ENCODE measurements around the gene OR10P1. TPM values are rescaled to one million over a fixed set of nuclear protein-coding genes. Genes with fewer than 3 reads are reported as not detected.
"Not testable (repeated sequence)": the region's sequence is repeated elsewhere in the genome, so short reads cannot be mapped to it uniquely, and the experiment has no call there.

Gene OR10P1
- total RNA-seq, 2 experiments from 2014 or later: not detected

DNA sequence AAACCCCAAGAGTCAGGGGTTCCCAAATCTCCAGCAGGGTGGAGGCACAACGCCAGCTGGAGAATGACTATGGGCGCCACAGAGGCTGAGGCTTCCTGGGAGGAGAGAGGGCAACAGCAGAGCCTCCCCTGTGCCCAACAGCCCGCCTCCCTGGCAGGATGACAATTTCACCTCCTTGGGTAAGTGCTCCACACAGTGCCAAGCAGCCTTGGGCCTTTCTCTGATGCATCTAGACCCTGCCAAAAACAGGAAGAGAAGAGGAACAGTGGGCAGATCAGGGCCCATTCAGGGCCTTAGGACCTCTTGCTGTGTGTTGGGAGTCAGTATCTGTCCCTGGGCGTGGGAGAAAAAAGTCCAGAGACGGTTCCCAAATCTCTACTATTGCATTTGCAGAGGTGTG lies 5.0 kb upstream of the OR10P1 start:
- Mint-ChIP-seq H3K4me3 (no peak overlapping the region), H3K9me3 (no peaks in the 10 kb centered on the region), H3K36me3 (ENCODE audit: low read depth) (no peaks in the 10 kb centered on the region), H3K27me3 (ENCODE audit: low read depth) (peaks cover 11% of the 10 kb centered on the region), H3K4me1 (ENCODE audit: low read depth) (peaks cover 17% of the 10 kb centered on the region), H3K27ac (no peak overlapping the region)
- DNase-seq: no peak
- intact Hi-C loops (cut with micrococcal nuclease): no loop called here
- CTCF ChIA-PET: interaction anchor here (2.1 to 5.1 kb wide), 2 partner anchors 14 to 25 kb away, joined by 6 to 36 read pairs; no protein-coding TSS in a partner anchor

DNA sequence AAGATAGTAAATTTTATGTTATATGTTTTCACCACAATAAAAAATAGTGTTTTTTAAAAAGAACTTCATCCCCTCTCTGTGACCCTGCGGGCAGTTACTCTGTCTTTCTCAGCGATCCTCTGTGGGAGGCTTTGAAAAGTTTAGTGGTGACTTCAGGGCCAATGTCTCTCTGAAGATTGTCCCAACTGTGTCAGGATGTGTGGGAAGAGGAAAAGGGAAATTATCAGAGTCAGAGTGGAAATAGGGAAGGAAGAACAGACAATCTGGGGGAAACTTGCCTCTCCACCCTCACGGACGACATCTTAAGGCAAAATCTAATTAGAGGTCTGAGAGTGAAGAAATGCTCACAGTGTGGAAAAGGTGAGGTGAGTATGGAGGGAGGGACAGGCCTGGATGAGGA lies 3.5 kb upstream of the OR10P1 start:
- no peaks in the 10 kb centered on the region for H3K9me3 Mint-ChIP-seq
- peaks cover 27% of the 10 kb centered on the region for H3K4me1 Mint-ChIP-seq (ENCODE audit: low read depth)
- CTCF ChIA-PET: interaction anchor here (0.7 to 5.1 kb wide), 5 partner anchors 11 to 23 kb away, joined by 3 to 36 read pairs (median 4); no protein-coding TSS in a partner anchor
- DNase-seq: no peak
- H3K36me3 Mint-ChIP-seq (ENCODE audit: low read depth): no peaks in the 10 kb centered on the region
- H3K27me3 Mint-ChIP-seq (ENCODE audit: low read depth): peaks cover 10% of the 10 kb centered on the region
- intact Hi-C loops (cut with micrococcal nuclease): no loop called here
- no peak overlapping the region for H3K4me3 Mint-ChIP-seq
- no peak overlapping the region for H3K27ac Mint-ChIP-seq

DNA sequence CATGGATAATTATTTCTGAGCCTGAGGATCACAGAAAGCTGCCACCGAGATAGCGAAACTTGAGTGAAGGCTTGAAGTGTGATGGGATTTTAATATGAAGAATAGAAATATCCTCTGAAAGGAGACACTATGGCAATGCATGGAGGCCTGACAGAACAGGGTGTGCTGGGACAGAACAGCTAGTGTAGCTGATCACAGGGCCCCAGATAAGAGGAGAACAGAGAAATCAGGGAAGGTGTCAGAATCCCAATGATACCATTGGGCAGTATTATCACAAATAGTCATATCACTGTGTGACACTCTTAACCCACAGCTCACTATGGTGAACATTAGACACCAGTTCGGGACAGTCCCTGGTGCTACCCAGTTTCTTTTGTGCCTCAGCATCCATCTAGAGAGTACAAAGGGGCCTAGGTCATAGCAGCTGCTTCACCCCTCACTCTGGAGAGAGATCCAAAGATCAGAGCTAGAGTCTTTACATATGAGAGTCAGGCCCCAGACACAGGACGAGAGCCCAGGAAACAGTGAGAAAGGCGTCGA lies 506 bp upstream of the OR10P1 start:
- no peak overlapping the region for H3K27ac Mint-ChIP-seq
- peak; percentile 45 for DNase-seq
- CTCF ChIA-PET: interaction anchor here (1.1 to 5.1 kb wide), 3 partner anchors 9 to 20 kb away, joined by 3 to 36 read pairs (median 23); no protein-coding TSS in a partner anchor

DNA sequence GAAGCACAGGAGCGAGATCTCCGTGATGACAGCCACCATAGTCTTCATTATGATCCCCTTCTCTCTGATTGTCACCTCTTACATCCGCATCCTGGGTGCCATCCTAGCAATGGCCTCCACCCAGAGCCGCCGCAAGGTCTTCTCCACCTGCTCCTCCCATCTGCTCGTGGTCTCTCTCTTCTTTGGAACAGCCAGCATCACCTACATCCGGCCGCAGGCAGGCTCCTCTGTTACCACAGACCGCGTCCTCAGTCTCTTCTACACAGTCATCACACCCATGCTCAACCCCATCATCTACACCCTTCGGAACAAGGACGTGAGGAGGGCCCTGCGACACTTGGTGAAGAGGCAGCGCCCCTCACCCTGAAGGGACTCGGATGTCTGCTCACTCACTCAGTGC lies 775 bp downstream of the OR10P1 start:
- CTCF ChIA-PET: no interaction called here
- intact Hi-C loops (cut with micrococcal nuclease): no loop called here
- no peaks in the 10 kb centered on the region for H3K9me3 Mint-ChIP-seq
- H3K36me3 Mint-ChIP-seq (ENCODE audit: low read depth): no peaks in the 10 kb centered on the region
- peak overlapping the region; percentile 15 for H3K4me3 Mint-ChIP-seq
- DNase-seq: peak; percentile 51
- H3K27ac Mint-ChIP-seq: peak overlapping the region; percentile 39
- H3K27me3 Mint-ChIP-seq (ENCODE audit: low read depth): peaks cover 10% of the 10 kb centered on the region
- H3K4me1 Mint-ChIP-seq (ENCODE audit: low read depth): peaks cover 15% of the 10 kb centered on the region

More for the DNA sequence above, 506 bp upstream of the OR10P1 start:
- Mint-ChIP-seq H3K27me3 (ENCODE audit: low read depth) (peaks cover 10% of the 10 kb centered on the region), H3K4me3 (no peak overlapping the region), H3K4me1 (ENCODE audit: low read depth) (peaks cover 11% of the 10 kb centered on the region), H3K9me3 (no peaks in the 10 kb centered on the region), H3K36me3 (ENCODE audit: low read depth) (no peaks in the 10 kb centered on the region)
- intact Hi-C loops (cut with micrococcal nuclease): loop anchor here (1.0 kb wide), 1 partner anchor 12 kb away; no protein-coding TSS in a partner anchor

DNA sequence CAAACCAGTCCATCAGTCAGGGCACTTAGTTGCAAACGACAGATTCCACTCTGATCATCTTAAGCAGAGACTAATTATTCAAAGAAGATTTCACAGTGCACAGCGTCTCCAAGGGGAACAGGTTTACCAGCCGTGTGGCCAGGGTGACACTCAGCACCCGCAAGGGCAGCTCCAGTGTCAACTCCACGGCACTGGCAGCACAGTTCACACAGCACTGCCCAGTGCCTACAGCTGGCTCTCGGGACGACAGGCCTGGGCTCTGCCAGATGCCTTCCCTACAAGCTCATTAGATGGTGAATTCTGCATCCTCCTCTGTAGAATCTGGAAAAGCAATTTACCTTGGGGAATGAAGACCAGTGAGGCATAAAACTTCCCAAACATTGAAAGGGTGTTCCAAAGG lies 4.9 kb downstream of the OR10P1 start:
- no peaks in the 10 kb centered on the region for H3K36me3 Mint-ChIP-seq (ENCODE audit: low read depth)
- no peak overlapping the region for H3K4me3 Mint-ChIP-seq
- CTCF ChIA-PET: interaction anchor here (1.5 kb wide), 1 partner anchor 15 kb away, joined by 4 read pairs; no protein-coding TSS in a partner anchor
- peaks cover 7% of the 10 kb centered on the region for H3K27me3 Mint-ChIP-seq (ENCODE audit: low read depth)
- DNase-seq: no peak
- H3K4me1 Mint-ChIP-seq (ENCODE audit: low read depth): peaks cover 30% of the 10 kb centered on the region
- no peaks in the 10 kb centered on the region for H3K9me3 Mint-ChIP-seq
- intact Hi-C loops (cut with micrococcal nuclease): no loop called here
- no peak overlapping the region for H3K27ac Mint-ChIP-seq

DNA sequence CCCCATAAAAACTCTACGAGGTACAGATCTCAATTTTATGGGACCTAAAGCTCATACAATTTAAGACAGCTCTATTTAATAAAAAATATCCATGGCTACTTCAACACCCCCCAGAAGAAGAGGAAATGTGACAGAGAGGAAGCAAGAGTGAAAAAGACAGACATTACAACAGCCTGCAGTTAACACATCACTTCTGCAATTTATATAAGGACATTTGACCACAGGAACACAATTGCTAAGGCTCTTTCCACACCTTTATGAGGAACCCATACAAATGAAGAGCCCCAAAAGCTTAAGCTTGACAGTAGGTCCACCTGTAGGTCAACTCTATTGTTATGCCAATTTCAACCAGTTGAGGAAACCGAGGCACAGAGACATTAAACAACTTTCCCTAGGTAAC lies 5.6 kb downstream of the OR10P1 start:
- DNase-seq: no peak
- CTCF ChIA-PET: interaction anchor here (1.0 to 1.5 kb wide), 2 partner anchors 12 to 14 kb away, joined by 4 read pairs; no protein-coding TSS in a partner anchor
- Mint-ChIP-seq H3K9me3 (no peaks in the 10 kb centered on the region), H3K36me3 (ENCODE audit: low read depth) (no peaks in the 10 kb centered on the region), H3K27ac (no peak overlapping the region), H3K4me1 (ENCODE audit: low read depth) (peaks cover 29% of the 10 kb centered on the region), H3K27me3 (ENCODE audit: low read depth) (peaks cover 5% of the 10 kb centered on the region), H3K4me3 (no peak overlapping the region)
- intact Hi-C loops (cut with micrococcal nuclease): no loop called here

DNA sequence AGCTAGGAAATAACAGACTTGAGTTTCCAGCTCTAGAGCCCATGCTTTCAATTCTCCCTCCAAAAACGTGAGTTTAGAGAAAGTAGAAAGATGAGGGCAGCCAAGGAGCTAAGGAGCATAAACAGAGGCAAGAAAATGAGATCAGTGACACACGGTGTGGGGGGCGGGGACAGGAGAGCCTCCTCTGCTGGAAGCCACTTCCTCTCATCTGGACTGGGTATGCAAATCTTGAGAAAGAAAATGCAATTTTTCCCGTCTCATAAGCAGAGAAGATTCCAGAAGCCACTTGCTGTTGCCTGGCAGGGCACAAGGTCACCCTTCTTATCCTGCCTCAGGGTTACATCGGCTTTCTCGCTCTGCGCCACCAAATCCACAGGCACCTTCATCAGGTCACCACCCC lies 6.0 kb downstream of the OR10P1 start:
- H3K27ac Mint-ChIP-seq: no peak overlapping the region

DNA sequence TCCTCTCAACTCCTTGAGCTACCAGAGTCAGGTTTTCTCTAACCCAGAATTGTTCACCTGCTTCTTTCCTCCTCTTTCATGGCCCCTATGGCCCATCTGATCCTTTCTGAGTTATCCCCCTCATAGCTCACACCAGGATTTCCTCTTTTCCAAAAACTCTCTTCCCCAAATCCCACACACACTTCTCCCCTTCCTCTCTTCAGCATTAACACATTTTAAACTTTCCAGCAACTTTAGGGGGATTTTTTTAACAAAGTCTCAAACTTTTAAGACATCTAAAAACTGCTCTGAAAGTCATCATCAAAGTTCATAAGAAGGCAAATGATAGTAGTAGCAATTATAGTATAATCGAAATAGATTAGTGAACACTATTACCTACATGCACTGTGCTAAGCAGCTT lies 7.9 kb downstream of the OR10P1 start:
- H3K36me3 Mint-ChIP-seq (ENCODE audit: low read depth): no peaks in the 10 kb centered on the region
- DNase-seq: no peak
- H3K27me3 Mint-ChIP-seq (ENCODE audit: low read depth): no peaks in the 10 kb centered on the region
- peaks cover 9% of the 10 kb centered on the region for H3K9me3 Mint-ChIP-seq
- H3K4me1 Mint-ChIP-seq (ENCODE audit: low read depth): peaks cover 24% of the 10 kb centered on the region
- intact Hi-C loops (cut with micrococcal nuclease): no loop called here
- no peak overlapping the region for H3K4me3 Mint-ChIP-seq
- CTCF ChIA-PET: interaction anchor here (0.9 to 4.4 kb wide), 7 partner anchors 10 to 93 kb away, joined by 3 to 36 read pairs (median 5); partner anchors contain the start of gene OR10P1
- no peak overlapping the region for H3K27ac Mint-ChIP-seq

More for the DNA sequence above, 6.0 kb downstream of the OR10P1 start:
- CTCF ChIA-PET: interaction anchor here (1.0 to 1.5 kb wide), 2 partner anchors 13 kb away, joined by 4 read pairs; no protein-coding TSS in a partner anchor
- DNase-seq: peak; percentile 67
- no peaks in the 10 kb centered on the region for H3K36me3 Mint-ChIP-seq (ENCODE audit: low read depth)
- no peak overlapping the region for H3K4me3 Mint-ChIP-seq
- H3K9me3 Mint-ChIP-seq: peaks cover 1% of the 10 kb centered on the region
- H3K27me3 Mint-ChIP-seq (ENCODE audit: low read depth): peaks cover 2% of the 10 kb centered on the region
- intact Hi-C loops (cut with micrococcal nuclease): no loop called here
- peaks cover 25% of the 10 kb centered on the region for H3K4me1 Mint-ChIP-seq (ENCODE audit: low read depth)

DNA sequence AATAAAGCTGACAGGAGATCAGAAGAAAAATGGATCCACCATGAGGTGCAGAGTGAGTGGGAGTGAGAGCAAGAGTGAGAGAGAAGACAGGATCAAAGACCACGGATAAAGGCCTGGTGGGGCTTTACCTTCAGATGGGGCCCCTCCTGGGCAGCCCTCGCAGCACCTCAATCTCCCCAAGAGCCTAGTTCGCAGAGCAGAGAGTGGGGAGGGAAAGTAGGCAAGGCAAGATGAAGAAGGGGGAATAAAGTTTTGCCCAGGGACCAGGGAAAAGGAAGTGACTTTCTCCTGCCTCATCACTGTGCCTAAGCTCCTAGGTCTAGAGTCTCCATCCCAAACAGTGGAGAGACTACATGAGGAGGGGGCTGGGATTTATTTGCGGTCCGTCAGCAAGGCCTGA lies 10.3 kb downstream of the OR10P1 start:
- Mint-ChIP-seq H3K27me3 (ENCODE audit: low read depth) (no peaks in the 10 kb centered on the region), H3K4me1 (ENCODE audit: low read depth) (peaks cover 38% of the 10 kb centered on the region), H3K36me3 (ENCODE audit: low read depth) (peaks cover 3% of the 10 kb centered on the region), H3K27ac (peak overlapping the region; percentile 71), H3K9me3 (peaks cover 23% of the 10 kb centered on the region), H3K4me3 (no peak overlapping the region)
- DNase-seq: no peak
- CTCF ChIA-PET: interaction anchor here (0.6 to 4.4 kb wide), 12 partner anchors 9 to 640 kb away, joined by 3 to 36 read pairs (median 3); partner anchors contain the start of gene OR10P1
- intact Hi-C loops (cut with micrococcal nuclease): loop anchor here (5.0 kb wide), 2 partner anchors 170 to 280 kb away; partner anchors contain the start of genes ORMDL2, PYM1 and SARNP

DNA sequence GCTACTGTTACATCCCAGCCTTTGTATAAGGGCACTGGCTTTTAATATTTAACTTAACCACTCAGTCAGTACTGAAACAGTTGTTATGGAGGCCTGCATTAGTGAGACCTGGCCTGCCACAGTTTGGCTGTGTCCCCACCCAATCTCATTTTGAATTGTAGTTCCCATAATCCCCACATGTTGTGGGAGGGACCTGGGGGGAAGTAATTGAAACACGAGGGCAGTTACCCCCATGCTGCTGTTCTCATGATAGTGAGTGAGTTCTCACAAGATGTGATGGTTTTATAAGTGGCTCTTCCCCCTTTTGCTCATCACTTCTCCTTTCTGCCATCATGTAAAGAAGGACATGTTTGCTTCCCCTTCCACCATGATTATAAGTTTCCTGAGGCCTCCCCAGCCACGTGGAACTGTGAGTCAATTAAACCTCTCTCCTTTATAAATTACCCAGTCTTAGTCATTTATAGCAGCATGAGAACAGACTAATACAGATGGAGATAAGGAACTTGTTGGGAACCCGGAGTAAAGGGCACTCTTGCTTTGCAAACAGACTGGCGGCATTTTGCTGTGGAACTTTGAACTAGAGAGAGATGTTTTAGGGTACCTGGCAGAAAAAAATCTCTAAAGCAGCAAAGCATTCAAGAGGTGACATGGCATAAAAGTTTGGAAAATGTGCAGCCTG lies 14.1 kb downstream of the OR10P1 start:
- DNase-seq; H3K27me3 Mint-ChIP-seq (ENCODE audit: low read depth); H3K27ac Mint-ChIP-seq; CTCF ChIA-PET; H3K36me3 Mint-ChIP-seq (ENCODE audit: low read depth); H3K4me3 Mint-ChIP-seq: not testable (repeated sequence)
- intact Hi-C loops (cut with micrococcal nuclease): loop anchor here (5.0 kb wide), 1 partner anchor 663 kb away; no protein-coding TSS in a partner anchor
- H3K4me1 Mint-ChIP-seq (ENCODE audit: low read depth): peaks cover 38% of the 10 kb centered on the region
- H3K9me3 Mint-ChIP-seq: peaks cover 23% of the 10 kb centered on the region

DNA sequence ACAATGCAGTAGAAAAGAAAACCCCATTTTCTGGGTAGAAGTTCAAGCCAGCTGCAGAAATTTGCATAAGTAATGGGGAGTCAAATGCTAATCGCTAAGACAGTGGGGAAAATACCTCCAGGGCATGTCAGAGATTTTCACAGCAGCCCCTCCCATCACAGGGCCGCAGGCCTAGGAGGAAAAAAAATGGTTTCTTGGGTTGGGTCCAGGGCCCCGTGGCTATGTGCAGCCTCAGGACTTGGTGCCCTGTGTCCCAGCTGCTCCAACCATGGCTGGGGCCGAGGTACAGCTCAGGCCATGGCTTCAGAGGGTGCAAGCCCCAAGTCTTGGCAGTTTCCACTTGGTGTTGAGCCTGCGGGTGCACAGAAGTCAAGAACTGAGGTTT lies 14.6 kb downstream of the OR10P1 start:
- peaks cover 3% of the 10 kb centered on the region for H3K36me3 Mint-ChIP-seq (ENCODE audit: low read depth)

DNA sequence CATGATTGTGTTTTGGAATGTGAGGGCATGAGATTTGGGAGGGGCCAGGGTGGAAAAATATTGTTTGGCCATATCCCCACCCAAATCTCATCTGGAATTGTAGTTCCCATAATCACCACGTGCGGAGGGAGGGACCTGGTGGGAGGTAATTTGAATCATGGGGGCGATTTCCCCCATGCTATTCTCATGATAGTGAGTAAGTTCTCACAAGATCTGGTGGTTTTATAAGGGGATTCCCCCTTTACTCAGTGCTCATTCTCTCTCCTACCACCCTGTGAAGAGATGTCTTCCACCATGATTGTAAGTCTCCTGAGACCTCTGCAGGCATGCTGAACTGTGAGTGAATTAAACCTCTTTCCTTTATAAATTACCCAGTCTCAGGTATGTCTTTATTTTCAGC lies 15.7 kb downstream of the OR10P1 start:
- peak; percentile 61 for DNase-seq
- no peak overlapping the region for H3K4me3 Mint-ChIP-seq
- H3K36me3 Mint-ChIP-seq (ENCODE audit: low read depth): peaks cover 3% of the 10 kb centered on the region
- H3K9me3 Mint-ChIP-seq: peaks cover 23% of the 10 kb centered on the region
- no peak overlapping the region for H3K27ac Mint-ChIP-seq
- H3K27me3 Mint-ChIP-seq (ENCODE audit: low read depth): no peaks in the 10 kb centered on the region
- intact Hi-C loops (cut with micrococcal nuclease): loop anchor here (1.0 to 5.0 kb wide), 4 partner anchors 23 to 665 kb away; no protein-coding TSS in a partner anchor
- CTCF ChIA-PET: no interaction called here
- H3K4me1 Mint-ChIP-seq (ENCODE audit: low read depth): peaks cover 26% of the 10 kb centered on the region

More for the DNA sequence above, 14.6 kb downstream of the OR10P1 start:
- intact Hi-C loops (cut with micrococcal nuclease): loop anchor here (5.0 kb wide), 1 partner anchor 664 kb away; no protein-coding TSS in a partner anchor
- Mint-ChIP-seq H3K9me3 (peaks cover 23% of the 10 kb centered on the region), H3K27me3 (ENCODE audit: low read depth) (no peaks in the 10 kb centered on the region), H3K4me3 (no peak overlapping the region), H3K27ac (no peak overlapping the region), H3K4me1 (ENCODE audit: low read depth) (peaks cover 33% of the 10 kb centered on the region)
- DNase-seq: no peak
- CTCF ChIA-PET: interaction anchor here (0.6 kb wide), 1 partner anchor 137 kb away, joined by 3 read pairs; no protein-coding TSS in a partner anchor

All from activated naive CD4-positive, alpha-beta T cell treated with anti-CD3 and anti-CD28 coated beads for 36 hours (primary cell).